Ishikawa (cell line): ENCODE data around the gene GPR152.

Experiments
- CEBPB ChIP-seq: IDR thresholded peaks from 2 replicates; pipeline ENCODE4 v1.6.1; 2012
- CREB1 ChIP-seq: IDR thresholded peaks from 2 replicates; pipeline ENCODE4 v1.6.1; 2012; ENCODE audit warnings: low read depth
- EGR1 ChIP-seq: IDR thresholded peaks from 2 replicates; pipeline ENCODE4 v1.6.1; 2012
- EP300 ChIP-seq: IDR thresholded peaks from 2 replicates; pipeline ENCODE4 v1.6.1; 2012; ENCODE audit warnings: borderline replicate concordance
- FOXM1 ChIP-seq: IDR thresholded peaks from 2 replicates; pipeline ENCODE4 v1.6.1; 2012; ENCODE audit warnings: low read depth, borderline replicate concordance
- NFIC ChIP-seq: IDR thresholded peaks from 2 replicates; pipeline ENCODE4 v1.6.1; 2012
- RAD21 ChIP-seq: IDR thresholded peaks from 2 replicates; pipeline ENCODE4 v1.6.1; 2012; ENCODE audit warnings: low read depth
- REST ChIP-seq: IDR thresholded peaks from 2 replicates; pipeline ENCODE4 v1.6.1; 2012; ENCODE audit warnings: low read depth, mild to moderate bottlenecking
- TAF1 ChIP-seq: IDR thresholded peaks from 2 replicates; pipeline ENCODE4 v1.6.1; 2012; ENCODE audit warnings: low read depth, mild to moderate bottlenecking
- TCF12 ChIP-seq: IDR thresholded peaks from 2 replicates; pipeline ENCODE4 v1.6.1; 2012; ENCODE audit warnings: low read depth
- TEAD4 ChIP-seq: IDR thresholded peaks from 2 replicates; pipeline ENCODE4 v1.6.1; 2012
- YY1 ChIP-seq: IDR thresholded peaks from 2 replicates; pipeline ENCODE4 v1.6.1; 2012; ENCODE audit warnings: low read depth
- ZBTB7A ChIP-seq: IDR thresholded peaks from 2 replicates; pipeline ENCODE4 v1.6.1; 2012; ENCODE audit warnings: low read depth
- TF ChIP-seq, protein P1 (sequence below): IDR thresholded peaks from 2 replicates; pipeline ENCODE4 v1.6.1; 2012
- TF ChIP-seq, protein P2 (sequence below): IDR thresholded peaks from 2 replicates; pipeline ENCODE4 v1.6.1; 2012

GPR152 gene

DNA sequence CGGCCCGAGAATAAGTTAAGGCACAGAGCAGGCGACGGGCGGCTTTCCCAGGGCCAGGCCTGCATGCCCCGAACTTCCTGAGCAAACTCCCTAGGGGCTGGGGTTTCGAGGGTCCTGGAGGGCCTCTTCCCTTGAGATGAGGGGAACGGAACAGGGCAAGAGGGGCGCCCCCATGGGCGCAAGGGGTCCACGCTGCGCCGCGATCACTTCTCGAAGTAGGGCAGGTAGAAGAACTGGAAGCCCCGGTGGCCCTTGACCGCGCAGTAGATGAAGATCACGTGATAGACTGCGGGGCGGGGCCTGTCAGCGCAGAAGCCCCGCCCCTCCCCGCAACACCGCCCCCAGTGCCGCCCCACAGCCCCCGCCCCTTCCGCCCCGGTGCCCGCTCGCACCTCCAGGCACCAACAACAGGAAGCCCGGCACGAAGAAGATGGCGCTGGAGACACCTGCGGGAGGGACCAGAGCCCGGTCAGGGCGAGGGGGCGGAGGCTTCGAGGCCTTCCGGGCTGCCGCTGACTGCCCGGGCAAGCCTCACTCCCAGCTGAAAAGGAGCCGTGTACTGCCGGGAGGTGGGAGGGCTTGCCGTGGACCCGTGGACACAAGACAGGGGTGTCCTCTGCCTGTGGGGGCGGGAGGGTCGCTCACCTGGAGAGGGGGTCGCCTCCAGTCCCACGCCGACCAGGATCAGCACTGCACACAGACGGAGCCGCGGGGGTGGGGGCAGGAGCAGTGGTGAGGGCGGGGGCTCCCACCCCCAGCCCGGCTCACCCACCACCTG lies 12.1 kb upstream of the GPR152 start:
- TF ChIP-seq FOXM1 (no peak), TCF12 (peak; percentile 39; the same call in 1 of the 2 replicates), YY1 (peak; percentile 86), EGR1 (peak; percentile 31; the same call in 1 of the 2 replicates), ZBTB7A (peak; percentile 94), EP300 (no peak), NFIC (no peak), TAF1 (peak; percentile 86)
- TF ChIP-seq, protein P1, sequence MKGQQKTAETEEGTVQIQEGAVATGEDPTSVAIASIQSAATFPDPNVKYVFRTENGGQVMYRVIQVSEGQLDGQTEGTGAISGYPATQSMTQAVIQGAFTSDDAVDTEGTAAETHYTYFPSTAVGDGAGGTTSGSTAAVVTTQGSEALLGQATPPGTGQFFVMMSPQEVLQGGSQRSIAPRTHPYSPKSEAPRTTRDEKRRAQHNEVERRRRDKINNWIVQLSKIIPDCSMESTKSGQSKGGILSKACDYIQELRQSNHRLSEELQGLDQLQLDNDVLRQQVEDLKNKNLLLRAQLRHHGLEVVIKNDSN: peak; percentile 91
- TF ChIP-seq, protein P2, sequence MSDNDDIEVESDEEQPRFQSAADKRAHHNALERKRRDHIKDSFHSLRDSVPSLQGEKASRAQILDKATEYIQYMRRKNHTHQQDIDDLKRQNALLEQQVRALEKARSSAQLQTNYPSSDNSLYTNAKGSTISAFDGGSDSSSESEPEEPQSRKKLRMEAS: peak; percentile 72

DNA sequence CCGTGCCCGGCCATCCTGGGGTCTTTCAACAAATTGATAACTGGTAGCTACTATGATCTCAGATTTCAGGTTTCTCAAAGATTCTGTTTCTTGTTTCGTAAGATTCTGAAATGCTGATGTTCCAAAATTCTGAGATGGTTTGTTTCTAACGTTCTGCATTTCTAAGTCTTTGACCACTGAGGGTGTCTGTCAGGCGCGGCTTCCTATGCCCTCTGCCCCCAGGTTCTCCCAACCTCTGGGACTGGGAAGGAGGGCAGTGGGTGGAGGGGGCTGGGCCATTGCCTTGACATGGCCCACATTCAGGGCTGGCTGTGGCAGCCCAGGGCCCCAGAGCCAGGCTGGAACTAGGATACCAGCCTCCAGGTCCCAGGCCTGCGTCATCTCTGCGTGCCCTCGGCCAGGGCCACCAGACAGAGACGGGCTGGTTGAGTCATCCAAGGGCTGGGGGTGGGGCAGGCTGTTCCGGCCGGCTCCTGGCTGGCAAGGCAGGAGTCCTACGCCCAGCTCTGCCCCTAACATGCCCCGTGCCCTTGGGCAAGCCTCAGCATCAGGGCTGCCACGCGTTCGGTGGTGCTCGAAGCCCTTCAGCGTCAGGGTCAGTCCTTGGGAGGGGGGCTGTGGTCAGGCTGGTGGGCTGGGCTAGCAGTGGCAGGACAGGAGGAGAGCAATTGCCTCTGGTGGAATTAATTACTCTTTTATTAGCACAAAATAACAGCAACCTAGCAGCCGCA lies 11.3 kb upstream of the GPR152 start:
- no peak for TF ChIP-seq RAD21
- TF ChIP-seq REST: no peak
- no peak for TF ChIP-seq FOXM1
- TF ChIP-seq TEAD4: no peak
- no peak for TF ChIP-seq NFIC
- no peak for TF ChIP-seq TCF12
- no peak for TF ChIP-seq CREB1
- no peak for TF ChIP-seq EP300
- TF ChIP-seq, protein P2: no peak; the same call in 1 of the 2 replicates
- TF ChIP-seq TAF1: no peak
- TF ChIP-seq CEBPB: no peak
- no peak for TF ChIP-seq EGR1
- TF ChIP-seq, protein P1: no peak
- no peak for TF ChIP-seq YY1
- no peak for TF ChIP-seq ZBTB7A

DNA sequence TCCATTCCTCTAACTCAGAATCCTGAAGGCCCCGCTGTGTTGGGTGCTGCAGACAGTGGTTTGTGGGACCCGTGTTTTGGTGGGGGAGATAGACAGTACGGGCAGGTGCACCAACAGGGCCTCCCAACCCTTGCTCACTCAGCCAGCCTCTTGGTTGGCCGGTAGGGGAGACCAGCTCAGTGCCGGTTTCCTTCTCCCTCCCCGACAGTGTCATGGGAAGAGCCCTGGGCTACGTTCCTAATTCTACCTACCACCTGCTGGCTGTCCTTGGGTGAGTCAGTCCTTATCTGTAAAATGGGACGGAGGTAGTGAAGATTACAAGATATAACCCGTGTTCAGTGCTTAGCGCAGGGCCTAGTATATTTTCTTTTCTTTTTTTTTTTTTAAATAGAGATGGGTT lies 10.7 kb upstream of the GPR152 start:
- TF ChIP-seq YY1 (no peak), TAF1 (no peak), EP300 (no peak), CEBPB (no peak)

DNA sequence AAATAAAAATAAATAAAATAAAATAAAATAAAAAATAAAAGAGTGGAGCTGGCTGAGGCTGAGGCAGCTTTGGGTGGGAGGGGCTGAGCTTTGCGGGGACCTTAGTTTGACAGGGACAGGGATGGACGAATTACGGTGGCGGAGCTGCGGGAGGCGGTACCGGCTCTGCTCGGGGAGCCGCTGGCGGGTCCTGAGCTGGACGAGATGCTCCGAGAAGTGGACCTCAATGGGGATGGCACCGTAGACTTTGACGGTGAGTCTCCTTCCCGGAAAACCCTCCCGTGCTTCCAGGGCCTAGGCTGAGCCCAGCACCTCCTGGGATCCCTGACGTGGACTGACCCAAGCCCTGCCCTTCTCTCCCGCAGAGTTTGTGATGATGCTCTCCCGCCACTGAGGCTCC lies 5.7 kb upstream of the GPR152 start:
- no peak for TF ChIP-seq TEAD4
- TF ChIP-seq EGR1: no peak
- no peak for TF ChIP-seq ZBTB7A
- no peak for TF ChIP-seq REST
- no peak for TF ChIP-seq TCF12
- TF ChIP-seq EP300: no peak
- TF ChIP-seq, protein P1: no peak
- TF ChIP-seq FOXM1: no peak
- TF ChIP-seq, protein P2: no peak
- TF ChIP-seq RAD21: no peak
- TF ChIP-seq CREB1: no peak
- TF ChIP-seq TAF1: no peak
- no peak for TF ChIP-seq NFIC
- no peak for TF ChIP-seq YY1
- no peak for TF ChIP-seq CEBPB

DNA sequence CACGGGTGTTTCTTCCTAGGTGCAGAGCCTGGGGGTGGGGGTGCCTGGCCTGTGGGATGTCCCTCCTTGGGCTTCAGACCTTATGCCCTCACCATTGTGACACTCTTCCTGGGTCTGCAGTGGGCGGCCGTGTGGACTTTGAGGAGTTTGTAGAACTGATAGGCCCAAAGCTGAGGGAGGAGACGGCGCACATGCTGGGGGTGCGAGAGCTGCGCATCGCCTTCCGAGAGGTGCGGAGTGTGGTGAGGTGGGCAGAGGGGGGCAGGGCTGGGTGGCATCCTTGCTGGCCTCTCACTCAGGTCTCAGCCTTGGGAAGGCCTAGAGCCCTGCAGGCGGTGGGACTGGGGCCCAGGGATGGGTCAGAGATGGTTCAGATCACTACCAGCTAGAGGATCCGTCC lies 4.9 kb upstream of the GPR152 start:
- TF ChIP-seq, protein P1: no peak
- TF ChIP-seq EP300 (no peak), REST (no peak), YY1 (no peak), CEBPB (no peak), CREB1 (no peak), ZBTB7A (no peak), RAD21 (no peak), FOXM1 (no peak), NFIC (no peak), TEAD4 (no peak), TAF1 (no peak), EGR1 (no peak), TCF12 (no peak)
- TF ChIP-seq, protein P2: no peak
